ENCODE measurements around the gene STXBP5L. TPM values are rescaled to one million over a fixed set of nuclear protein-coding genes. Genes with fewer than 3 reads are reported as not detected.
"Not testable (repeated sequence)": the region's sequence is repeated elsewhere in the genome, so short reads cannot be mapped to it uniquely, and the experiment has no call there.

Gene STXBP5L
- polyA plus RNA-seq, 1 donor from 2014 or later: 7.6 TPM

- Histone ChIP-seq H3K79me2 (replicated peaks; ENCODE audit: insufficient read depth, low read length) (no peaks in the 10 kb centered on the region), H3K9me3 (ENCODE audit: low read length) (no peaks in the 10 kb centered on the region), H3K9me2 (ENCODE audit: insufficient read depth, low read length) (no peaks in the 10 kb centered on the region), H3F3A (ENCODE audit: insufficient read depth, low read length, poor library complexity, severe bottlenecking) (no peaks in the 10 kb centered on the region), H3K27ac (ENCODE audit: low read length) (no peak overlapping the region), H3K9ac (ENCODE audit: low read length) (no peak overlapping the region), H4K20me1 (ENCODE audit: insufficient read depth) (no peaks in the 10 kb centered on the region), H3K36me3 (ENCODE audit: insufficient read depth, low read length) (no peaks in the 10 kb centered on the region), H2AFZ (ENCODE audit: low read depth, low read length) (no peak overlapping the region), H3K27me3 (ENCODE audit: insufficient read depth, low read depth, low read length) (no peaks in the 10 kb centered on the region), H3K4me3 (ENCODE audit: low read length) (no peak overlapping the region), H3K4me2 (ENCODE audit: low read length) (no peak overlapping the region)
- TF ChIP-seq TAF1 (IDR thresholded peaks at IDR 0.05; ENCODE audit: low read depth) (no peak), CTCF (IDR thresholded peaks at IDR 0.05; ENCODE audit: poor library complexity, severe bottlenecking) (no peak), MXI1 (conservative IDR thresholded peaks at IDR 0.05; ENCODE audit: poor library complexity, severe bottlenecking) (no peak), POLR2AphosphoS5 (IDR thresholded peaks at IDR 0.05) (no peak), REST (IDR thresholded peaks at IDR 0.05; ENCODE audit: borderline replicate concordance) (no peak), SMC3 (conservative IDR thresholded peaks at IDR 0.05; ENCODE audit: poor library complexity) (no peak), EP300 (conservative IDR thresholded peaks at IDR 0.05; ENCODE audit: poor library complexity, severe bottlenecking) (no peak), RAD21 (conservative IDR thresholded peaks at IDR 0.05) (no peak), EZH2 (IDR thresholded peaks at IDR 0.05; ENCODE audit: borderline replicate concordance, insufficient read depth, low read length, poor library complexity, severe bottlenecking) (no peak)
These were observed 528.6 kb downstream of the STXBP5L start for GRCh38 chr3:121436641-121437040.

- no peak overlapping the region for H3K27ac ChIP-seq (ENCODE audit: low read length)
- no peak overlapping the region for H3K9ac ChIP-seq (ENCODE audit: low read length)
- no peak overlapping the region for H3K4me2 ChIP-seq (ENCODE audit: low read length)
- no peaks in the 10 kb centered on the region for H3K36me3 ChIP-seq (ENCODE audit: insufficient read depth, low read length)
- no peaks in the 10 kb centered on the region for H4K20me1 ChIP-seq (ENCODE audit: insufficient read depth)
- H3K4me3 ChIP-seq (ENCODE audit: low read length): no peak overlapping the region
- no peaks in the 10 kb centered on the region for H3K9me3 ChIP-seq (ENCODE audit: low read length)
- H2AFZ ChIP-seq (ENCODE audit: low read depth, low read length): no peak overlapping the region
- H3K9me2 ChIP-seq (ENCODE audit: insufficient read depth, low read length): no peaks in the 10 kb centered on the region
- no peaks in the 10 kb centered on the region for H3K27me3 ChIP-seq (ENCODE audit: insufficient read depth, low read depth, low read length)
- no peaks in the 10 kb centered on the region for H3F3A ChIP-seq (ENCODE audit: insufficient read depth, low read length, poor library complexity, severe bottlenecking)
- no peaks in the 10 kb centered on the region for H3K79me2 ChIP-seq (replicated peaks; ENCODE audit: insufficient read depth, low read length)
- TF ChIP-seq TAF1 (IDR thresholded peaks at IDR 0.05; ENCODE audit: low read depth) (no peak), MXI1 (conservative IDR thresholded peaks at IDR 0.05; ENCODE audit: poor library complexity, severe bottlenecking) (no peak), CTCF (IDR thresholded peaks at IDR 0.05; ENCODE audit: poor library complexity, severe bottlenecking) (no peak), EP300 (conservative IDR thresholded peaks at IDR 0.05; ENCODE audit: poor library complexity, severe bottlenecking) (no peak), RAD21 (conservative IDR thresholded peaks at IDR 0.05) (no peak), SMC3 (conservative IDR thresholded peaks at IDR 0.05; ENCODE audit: poor library complexity) (no peak), POLR2AphosphoS5 (IDR thresholded peaks at IDR 0.05) (no peak), EZH2 (IDR thresholded peaks at IDR 0.05; ENCODE audit: borderline replicate concordance, insufficient read depth, low read length, poor library complexity, severe bottlenecking) (no peak), REST (IDR thresholded peaks at IDR 0.05; ENCODE audit: borderline replicate concordance) (no peak)
These were observed 535.5 kb downstream of the STXBP5L start for GRCh38 chr3:121443456-121443855.

GRCh38 chr3:121451752-121452151, 543.7 kb downstream of the STXBP5L start:
- H3K9me2 ChIP-seq (ENCODE audit: insufficient read depth, low read length); H3K27ac ChIP-seq (ENCODE audit: low read length); H4K20me1 ChIP-seq (ENCODE audit: insufficient read depth); H3K79me2 ChIP-seq (replicated peaks; ENCODE audit: insufficient read depth, low read length); H3K4me2 ChIP-seq (ENCODE audit: low read length); H3K27me3 ChIP-seq (ENCODE audit: insufficient read depth, low read depth, low read length); H3K9ac ChIP-seq (ENCODE audit: low read length); H2AFZ ChIP-seq (ENCODE audit: low read depth, low read length); H3K4me3 ChIP-seq (ENCODE audit: low read length); H3K9me3 ChIP-seq (ENCODE audit: low read length); H3F3A ChIP-seq (ENCODE audit: insufficient read depth, low read length, poor library complexity, severe bottlenecking); H3K36me3 ChIP-seq (ENCODE audit: insufficient read depth, low read length): not testable (repeated sequence)
